ENCODE data around the gene STK39.

The STK39 gene

GRCh38 chr2:167940734-167941507 is 306.5 kb downstream of the STK39 start:
- no peak for TF ChIP-seq GATA3 (IDR thresholded peaks at IDR 0.05; ENCODE audit: low read depth, low read length)

GRCh38 chr2:167940346-167940725 is 307.1 kb downstream of the STK39 start:
- TF ChIP-seq GATA3 (IDR thresholded peaks at IDR 0.05; ENCODE audit: low read depth, low read length) (no peak), GATA2 (IDR thresholded peaks at IDR 0.05; ENCODE audit: low read depth, low read length) (no peak)

- TF ChIP-seq GATA2 (IDR thresholded peaks at IDR 0.05; ENCODE audit: low read depth, low read length) (no peak), GATA3 (IDR thresholded peaks at IDR 0.05; ENCODE audit: low read depth, low read length) (no peak)
Observed at GRCh38 chr2:167939514-167940345, 307.7 kb downstream of the STK39 start.

- TF ChIP-seq GATA3 (IDR thresholded peaks at IDR 0.05; ENCODE audit: low read depth, low read length) (no peak), GATA2 (IDR thresholded peaks at IDR 0.05; ENCODE audit: low read depth, low read length) (no peak)
Observed at GRCh38 chr2:167937403-167937802, 310.0 kb downstream of the STK39 start.

GRCh38 chr2:167935803-167936110 is 311.6 kb downstream of the STK39 start:
- TF ChIP-seq GATA3 (IDR thresholded peaks at IDR 0.05; ENCODE audit: low read depth, low read length) (no peak), GATA2 (IDR thresholded peaks at IDR 0.05; ENCODE audit: low read depth, low read length) (no peak)

GRCh38 chr2:167933097-167933814 is 314.1 kb downstream of the STK39 start:
- TF ChIP-seq GATA2 (IDR thresholded peaks at IDR 0.05; ENCODE audit: low read depth, low read length) (no peak), GATA3 (IDR thresholded peaks at IDR 0.05; ENCODE audit: low read depth, low read length) (no peak)

GRCh38 chr2:167932123-167932693 is 315.2 kb downstream of the STK39 start:
- no peak for TF ChIP-seq GATA2 (IDR thresholded peaks at IDR 0.05; ENCODE audit: low read depth, low read length)
- TF ChIP-seq GATA3 (IDR thresholded peaks at IDR 0.05; ENCODE audit: low read depth, low read length): no peak

GRCh38 chr2:167929484-167929883 is 317.9 kb downstream of the STK39 start:
- TF ChIP-seq GATA2 (IDR thresholded peaks at IDR 0.05; ENCODE audit: low read depth, low read length): no peak
- no peak for TF ChIP-seq GATA3 (IDR thresholded peaks at IDR 0.05; ENCODE audit: low read depth, low read length)

- TF ChIP-seq GATA3 (IDR thresholded peaks at IDR 0.05; ENCODE audit: low read depth, low read length) (no peak), GATA2 (IDR thresholded peaks at IDR 0.05; ENCODE audit: low read depth, low read length) (no peak)
Observed at GRCh38 chr2:167928434-167928833, 319.0 kb downstream of the STK39 start.

GRCh38 chr2:167925758-167926157 is 321.6 kb downstream of the STK39 start:
- TF ChIP-seq GATA3 (IDR thresholded peaks at IDR 0.05; ENCODE audit: low read depth, low read length): no peak
- peak; percentile 53; the same call in 1 of the 2 replicates for TF ChIP-seq GATA2 (IDR thresholded peaks at IDR 0.05; ENCODE audit: low read depth, low read length)

- no peak for TF ChIP-seq GATA2 (IDR thresholded peaks at IDR 0.05; ENCODE audit: low read depth, low read length)
- no peak for TF ChIP-seq GATA3 (IDR thresholded peaks at IDR 0.05; ENCODE audit: low read depth, low read length)
Observed at GRCh38 chr2:167924556-167924955, 322.8 kb downstream of the STK39 start.

- TF ChIP-seq GATA3 (IDR thresholded peaks at IDR 0.05; ENCODE audit: low read depth, low read length) (no peak), GATA2 (IDR thresholded peaks at IDR 0.05; ENCODE audit: low read depth, low read length) (no peak)
Observed at GRCh38 chr2:167916756-167917155, 330.6 kb downstream of the STK39 start.

- no peak for TF ChIP-seq GATA2 (IDR thresholded peaks at IDR 0.05; ENCODE audit: low read depth, low read length)
- no peak for TF ChIP-seq GATA3 (IDR thresholded peaks at IDR 0.05; ENCODE audit: low read depth, low read length)
Observed at GRCh38 chr2:167914969-167915368, 332.4 kb downstream of the STK39 start.

- no peak for TF ChIP-seq GATA2 (IDR thresholded peaks at IDR 0.05; ENCODE audit: low read depth, low read length)
- no peak for TF ChIP-seq GATA3 (IDR thresholded peaks at IDR 0.05; ENCODE audit: low read depth, low read length)
Observed at GRCh38 chr2:167908786-167909185, 338.6 kb downstream of the STK39 start.

Data from SH-SY5Y (cell line).